ENCODE data around the gene SLC26A2. TPM values are rescaled to one million over a fixed set of nuclear protein-coding genes. Genes with fewer than 3 reads are reported as not detected.
"Not testable (repeated sequence)": the region's sequence is repeated elsewhere in the genome, so short reads cannot be mapped to it uniquely, and the experiment has no call there.

The SLC26A2 gene
- total RNA-seq, 1 donor from 2014 or later: 12.6 TPM

GRCh38 chr5:150024346-150024984 is 63.9 kb downstream of the SLC26A2 start:
- TF ChIP-seq, protein P1, sequence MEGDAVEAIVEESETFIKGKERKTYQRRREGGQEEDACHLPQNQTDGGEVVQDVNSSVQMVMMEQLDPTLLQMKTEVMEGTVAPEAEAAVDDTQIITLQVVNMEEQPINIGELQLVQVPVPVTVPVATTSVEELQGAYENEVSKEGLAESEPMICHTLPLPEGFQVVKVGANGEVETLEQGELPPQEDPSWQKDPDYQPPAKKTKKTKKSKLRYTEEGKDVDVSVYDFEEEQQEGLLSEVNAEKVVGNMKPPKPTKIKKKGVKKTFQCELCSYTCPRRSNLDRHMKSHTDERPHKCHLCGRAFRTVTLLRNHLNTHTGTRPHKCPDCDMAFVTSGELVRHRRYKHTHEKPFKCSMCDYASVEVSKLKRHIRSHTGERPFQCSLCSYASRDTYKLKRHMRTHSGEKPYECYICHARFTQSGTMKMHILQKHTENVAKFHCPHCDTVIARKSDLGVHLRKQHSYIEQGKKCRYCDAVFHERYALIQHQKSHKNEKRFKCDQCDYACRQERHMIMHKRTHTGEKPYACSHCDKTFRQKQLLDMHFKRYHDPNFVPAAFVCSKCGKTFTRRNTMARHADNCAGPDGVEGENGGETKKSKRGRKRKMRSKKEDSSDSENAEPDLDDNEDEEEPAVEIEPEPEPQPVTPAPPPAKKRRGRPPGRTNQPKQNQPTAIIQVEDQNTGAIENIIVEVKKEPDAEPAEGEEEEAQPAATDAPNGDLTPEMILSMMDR (IDR thresholded peaks at IDR 0.05; ENCODE audit: unreplicated experiment): no peak
- no peak overlapping the region for H3K4me3 Mint-ChIP-seq (ENCODE audit: low read depth)
- no peak for DNase-seq (ENCODE audit: low spot score, unreplicated experiment)
- H3K27me3 Mint-ChIP-seq: no peaks in the 10 kb centered on the region
- H3K27ac Mint-ChIP-seq: no peak overlapping the region
- H3K4me1 Mint-ChIP-seq (ENCODE audit: low read depth): no peaks in the 10 kb centered on the region
- H3K9me3 Mint-ChIP-seq (ENCODE audit: low read depth): no peaks in the 10 kb centered on the region
- H3K36me3 Mint-ChIP-seq (ENCODE audit: insufficient read depth): peaks cover 14% of the 10 kb centered on the region

- H3K4me1 Mint-ChIP-seq (ENCODE audit: low read depth): no peaks in the 10 kb centered on the region
- no peaks in the 10 kb centered on the region for H3K27me3 Mint-ChIP-seq
- H3K9me3 Mint-ChIP-seq (ENCODE audit: low read depth): no peaks in the 10 kb centered on the region
- peaks cover 17% of the 10 kb centered on the region for H3K36me3 Mint-ChIP-seq (ENCODE audit: insufficient read depth)
- DNase-seq (ENCODE audit: low spot score, unreplicated experiment): no peak
- TF ChIP-seq, protein P1 (IDR thresholded peaks at IDR 0.05; ENCODE audit: unreplicated experiment): no peak
- H3K4me3 Mint-ChIP-seq (ENCODE audit: low read depth): no peak overlapping the region
- H3K27ac Mint-ChIP-seq: no peak overlapping the region
These were observed 66.2 kb downstream of the SLC26A2 start for GRCh38 chr5:150026682-150027172.

DNA sequence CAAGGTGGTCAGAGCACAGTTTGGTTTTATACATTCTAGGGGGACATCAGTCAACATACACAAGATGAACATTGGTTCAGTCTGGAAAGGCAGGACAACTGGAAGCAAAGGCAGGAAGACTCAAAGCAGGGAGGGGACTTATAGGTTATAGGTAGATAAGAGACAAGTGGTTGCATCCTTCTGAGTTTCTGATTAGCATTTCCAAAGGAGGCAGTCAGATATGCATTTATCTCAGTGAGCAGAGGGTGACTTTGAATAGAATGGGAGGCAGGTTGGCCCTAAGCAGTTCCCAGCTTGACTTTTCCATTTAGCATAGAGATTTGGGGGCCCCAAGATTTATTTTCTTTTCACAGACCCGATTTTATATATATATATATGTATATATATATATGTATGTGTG is 67.5 kb downstream of the SLC26A2 start:
- H3K4me3 Mint-ChIP-seq (ENCODE audit: low read depth); H3K27me3 Mint-ChIP-seq; H3K4me1 Mint-ChIP-seq (ENCODE audit: low read depth); DNase-seq (ENCODE audit: low spot score, unreplicated experiment); H3K27ac Mint-ChIP-seq; H3K9me3 Mint-ChIP-seq (ENCODE audit: low read depth): not testable (repeated sequence)
- H3K36me3 Mint-ChIP-seq (ENCODE audit: insufficient read depth): peaks cover 20% of the 10 kb centered on the region

- H3K4me3 Mint-ChIP-seq (ENCODE audit: low read depth): no peak overlapping the region
- H3K27me3 Mint-ChIP-seq: no peaks in the 10 kb centered on the region
- no peak for DNase-seq (ENCODE audit: low spot score, unreplicated experiment)
- no peak overlapping the region for H3K27ac Mint-ChIP-seq
- H3K9me3 Mint-ChIP-seq (ENCODE audit: low read depth): no peaks in the 10 kb centered on the region
- H3K36me3 Mint-ChIP-seq (ENCODE audit: insufficient read depth): peaks cover 31% of the 10 kb centered on the region
- H3K4me1 Mint-ChIP-seq (ENCODE audit: low read depth): no peaks in the 10 kb centered on the region
- TF ChIP-seq, protein P1 (IDR thresholded peaks at IDR 0.05; ENCODE audit: unreplicated experiment): no peak
These were observed 72.8 kb downstream of the SLC26A2 start for GRCh38 chr5:150033334-150033733.

GRCh38 chr5:150034662-150035061 is 74.1 kb downstream of the SLC26A2 start:
- Mint-ChIP-seq H3K36me3 (ENCODE audit: insufficient read depth) (peaks cover 27% of the 10 kb centered on the region), H3K4me3 (ENCODE audit: low read depth) (no peak overlapping the region)
- TF ChIP-seq, protein P1 (IDR thresholded peaks at IDR 0.05; ENCODE audit: unreplicated experiment): no peak

More at GRCh38 chr5:150034662-150035061, 74.1 kb downstream of the SLC26A2 start:
- DNase-seq (ENCODE audit: low spot score, unreplicated experiment): no peak
- Mint-ChIP-seq H3K9me3 (ENCODE audit: low read depth) (no peaks in the 10 kb centered on the region), H3K27me3 (no peaks in the 10 kb centered on the region), H3K27ac (no peak overlapping the region), H3K4me1 (ENCODE audit: low read depth) (no peaks in the 10 kb centered on the region)

Measured in progenitor cell of endocrine pancreas (in vitro differentiated cells).